Measurements from ENCODE around the gene RALB.

DNA sequence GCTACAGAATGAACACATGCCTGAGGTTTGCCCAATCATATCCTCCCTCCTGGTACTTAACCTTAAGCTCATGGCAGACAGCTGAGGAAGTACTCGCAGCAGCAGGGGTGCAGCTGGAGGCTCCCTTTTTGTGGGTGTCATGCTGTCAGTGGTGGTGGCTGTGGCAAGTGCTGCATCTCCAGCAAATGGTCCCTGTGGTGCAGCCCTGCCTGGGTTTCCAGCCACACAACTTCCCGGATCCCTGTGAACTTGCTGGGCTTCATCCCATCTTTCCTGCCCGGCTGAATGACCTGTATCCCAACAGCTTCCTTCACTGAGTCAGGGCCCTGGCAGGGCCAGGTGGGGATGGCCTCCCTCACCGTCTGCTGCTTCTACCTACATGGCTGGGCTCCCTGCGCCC lies 34.5 kb upstream of the RALB start:
- TF ChIP-seq, protein P1, sequence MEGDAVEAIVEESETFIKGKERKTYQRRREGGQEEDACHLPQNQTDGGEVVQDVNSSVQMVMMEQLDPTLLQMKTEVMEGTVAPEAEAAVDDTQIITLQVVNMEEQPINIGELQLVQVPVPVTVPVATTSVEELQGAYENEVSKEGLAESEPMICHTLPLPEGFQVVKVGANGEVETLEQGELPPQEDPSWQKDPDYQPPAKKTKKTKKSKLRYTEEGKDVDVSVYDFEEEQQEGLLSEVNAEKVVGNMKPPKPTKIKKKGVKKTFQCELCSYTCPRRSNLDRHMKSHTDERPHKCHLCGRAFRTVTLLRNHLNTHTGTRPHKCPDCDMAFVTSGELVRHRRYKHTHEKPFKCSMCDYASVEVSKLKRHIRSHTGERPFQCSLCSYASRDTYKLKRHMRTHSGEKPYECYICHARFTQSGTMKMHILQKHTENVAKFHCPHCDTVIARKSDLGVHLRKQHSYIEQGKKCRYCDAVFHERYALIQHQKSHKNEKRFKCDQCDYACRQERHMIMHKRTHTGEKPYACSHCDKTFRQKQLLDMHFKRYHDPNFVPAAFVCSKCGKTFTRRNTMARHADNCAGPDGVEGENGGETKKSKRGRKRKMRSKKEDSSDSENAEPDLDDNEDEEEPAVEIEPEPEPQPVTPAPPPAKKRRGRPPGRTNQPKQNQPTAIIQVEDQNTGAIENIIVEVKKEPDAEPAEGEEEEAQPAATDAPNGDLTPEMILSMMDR (IDR thresholded peaks at IDR 0.05; ENCODE audit: borderline replicate concordance, extremely low read depth, low read length, poor library complexity, severe bottlenecking): no peak
- TF ChIP-seq EZH2 (IDR thresholded peaks at IDR 0.05; ENCODE audit: borderline replicate concordance, low read depth, low read length, severe bottlenecking): no peak
